Calu3 (cell line): ENCODE data around the gene GPR183. TPM values are rescaled to one million over a fixed set of nuclear protein-coding genes. Genes with fewer than 3 reads are reported as not detected.

Source experiments
- BruUV-seq: library from RNA; stranded (reverse); fragments of 400-500 nt; replicated peaks from 2 replicates; lab custom pipeline; 2021; lab: Mats Ljungman, UMichigan
- CTCF ChIA-PET: fragments of 300-600 bp; sonication (Branson Sonifier 250); formaldehyde crosslinking; loops from one replicate; lab custom pipeline; 2022; ENCODE audit warnings: antibody characterized with exemption; lab: Charles Lee
- DNase-seq: peaks from one replicate; pipeline ENCODE4 v3.0.0; 2022
- H3K27ac Mint-ChIP-seq: one replicate; pipeline ENCODE4 v1.8.0; 2022; ENCODE audit warnings: mixed read lengths; ENCODE audit not compliant: unreplicated experiment
- H3K27me3 Mint-ChIP-seq: one replicate; pipeline ENCODE4 v1.8.0; 2022; ENCODE audit warnings: mixed read lengths; ENCODE audit not compliant: unreplicated experiment
- H3K36me3 Mint-ChIP-seq: one replicate; pipeline ENCODE4 v1.8.0; 2022; ENCODE audit warnings: mild to moderate bottlenecking, moderate library complexity, mixed read lengths; ENCODE audit not compliant: insufficient read depth, unreplicated experiment
- H3K4me1 Mint-ChIP-seq: one replicate; pipeline ENCODE4 v1.8.0; 2022; ENCODE audit warnings: mild to moderate bottlenecking, low read depth, mixed read lengths; ENCODE audit not compliant: unreplicated experiment
- H3K4me3 Mint-ChIP-seq: one replicate; pipeline ENCODE4 v1.8.0; 2022; ENCODE audit warnings: mild to moderate bottlenecking, low read depth, moderate library complexity, mixed read lengths; ENCODE audit not compliant: unreplicated experiment
- H3K9me3 Mint-ChIP-seq: one replicate; pipeline ENCODE4 v1.8.0; 2022; ENCODE audit warnings: low read depth, mixed read lengths; ENCODE audit not compliant: unreplicated experiment
- intact Hi-C: fragments of 100-400 bp; cut with micrococcal nuclease; formaldehyde crosslinking; loops from one replicate; pipeline ENCODE4 v1.10.0; 2022; ENCODE audit not compliant: unreplicated experiment
- total RNA-seq: library from RNA; stranded (reverse); gene quantifications from 2 replicates; pipeline ENCODE4 v1.2.3, GENCODE V29; 2022
- TF ChIP-seq, protein P1 (sequence below): fragments of 200-600 bp; IDR thresholded peaks from one replicate; pipeline ENCODE4 v1.8.0; 2022; ENCODE audit warnings: antibody characterized with exemption; ENCODE audit not compliant: unreplicated experiment

The GPR183 gene
- total RNA-seq, 1 experiment from 2014 or later, result not detected

GRCh38 chr13:99263126-99263785 lies 43.9 kb downstream of the GPR183 start:
- BruUV-seq, result no TSS peak
- Mint-ChIP-seq H3K27ac (no peak overlapping the region), H3K4me3 (no peak overlapping the region), H3K9me3 (no peaks in the 10 kb centered on the region), H3K36me3 (peaks cover 5% of the 10 kb centered on the region), H3K27me3 (no peaks in the 10 kb centered on the region), H3K4me1 (no peaks in the 10 kb centered on the region)
- TF ChIP-seq, protein P1, sequence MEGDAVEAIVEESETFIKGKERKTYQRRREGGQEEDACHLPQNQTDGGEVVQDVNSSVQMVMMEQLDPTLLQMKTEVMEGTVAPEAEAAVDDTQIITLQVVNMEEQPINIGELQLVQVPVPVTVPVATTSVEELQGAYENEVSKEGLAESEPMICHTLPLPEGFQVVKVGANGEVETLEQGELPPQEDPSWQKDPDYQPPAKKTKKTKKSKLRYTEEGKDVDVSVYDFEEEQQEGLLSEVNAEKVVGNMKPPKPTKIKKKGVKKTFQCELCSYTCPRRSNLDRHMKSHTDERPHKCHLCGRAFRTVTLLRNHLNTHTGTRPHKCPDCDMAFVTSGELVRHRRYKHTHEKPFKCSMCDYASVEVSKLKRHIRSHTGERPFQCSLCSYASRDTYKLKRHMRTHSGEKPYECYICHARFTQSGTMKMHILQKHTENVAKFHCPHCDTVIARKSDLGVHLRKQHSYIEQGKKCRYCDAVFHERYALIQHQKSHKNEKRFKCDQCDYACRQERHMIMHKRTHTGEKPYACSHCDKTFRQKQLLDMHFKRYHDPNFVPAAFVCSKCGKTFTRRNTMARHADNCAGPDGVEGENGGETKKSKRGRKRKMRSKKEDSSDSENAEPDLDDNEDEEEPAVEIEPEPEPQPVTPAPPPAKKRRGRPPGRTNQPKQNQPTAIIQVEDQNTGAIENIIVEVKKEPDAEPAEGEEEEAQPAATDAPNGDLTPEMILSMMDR, result no peak
- DNase-seq, result no peak
- CTCF ChIA-PET, result no interaction called here
- intact Hi-C loops, result no loop called here

GRCh38 chr13:99261059-99261458 lies 46.1 kb downstream of the GPR183 start:
- Mint-ChIP-seq H3K27me3 (no peaks in the 10 kb centered on the region), H3K4me1 (no peaks in the 10 kb centered on the region), H3K9me3 (no peaks in the 10 kb centered on the region), H3K36me3 (peaks cover 5% of the 10 kb centered on the region), H3K27ac (no peak overlapping the region), H3K4me3 (no peak overlapping the region)
- no peak for DNase-seq
- CTCF ChIA-PET, result no interaction called here
- BruUV-seq, result no TSS peak
- TF ChIP-seq, protein P1, result no peak
- intact Hi-C loops, result no loop called here

- intact Hi-C loops, result no loop called here
- BruUV-seq, result no TSS peak
- no peaks in the 10 kb centered on the region for H3K9me3 Mint-ChIP-seq
- H3K4me3 Mint-ChIP-seq, result no peak overlapping the region
- H3K27ac Mint-ChIP-seq, result no peak overlapping the region
- CTCF ChIA-PET, result no interaction called here
- no peaks in the 10 kb centered on the region for H3K4me1 Mint-ChIP-seq
- H3K27me3 Mint-ChIP-seq, result no peaks in the 10 kb centered on the region
- peaks cover 5% of the 10 kb centered on the region for H3K36me3 Mint-ChIP-seq
- DNase-seq, result no peak
- TF ChIP-seq, protein P1, result no peak
Observed at GRCh38 chr13:99260216-99260615, 47.0 kb downstream of the GPR183 start.

- no peaks in the 10 kb centered on the region for H3K4me1 Mint-ChIP-seq
- no TSS peak for BruUV-seq
- no peak overlapping the region for H3K4me3 Mint-ChIP-seq
- no peak overlapping the region for H3K27ac Mint-ChIP-seq
- intact Hi-C loops, result no loop called here
- H3K27me3 Mint-ChIP-seq, result no peaks in the 10 kb centered on the region
- no peak for DNase-seq
- no peaks in the 10 kb centered on the region for H3K9me3 Mint-ChIP-seq
- TF ChIP-seq, protein P1, result no peak
- H3K36me3 Mint-ChIP-seq, result peaks cover 5% of the 10 kb centered on the region
- CTCF ChIA-PET, result no interaction called here
Observed at GRCh38 chr13:99258946-99259345, 48.3 kb downstream of the GPR183 start.
